GM12874 (cell line): ENCODE data around the gene FTSJ3.

Experiments
- TF ChIP-seq, protein P1 (sequence below): IDR thresholded peaks from 2 replicates; pipeline ENCODE4 v1.5.1; 2011; ENCODE audit warnings: low read depth, mild to moderate bottlenecking, control low read depth, low read length, moderate library complexity; ENCODE audit not compliant: insufficient read depth

FTSJ3 gene

DNA sequence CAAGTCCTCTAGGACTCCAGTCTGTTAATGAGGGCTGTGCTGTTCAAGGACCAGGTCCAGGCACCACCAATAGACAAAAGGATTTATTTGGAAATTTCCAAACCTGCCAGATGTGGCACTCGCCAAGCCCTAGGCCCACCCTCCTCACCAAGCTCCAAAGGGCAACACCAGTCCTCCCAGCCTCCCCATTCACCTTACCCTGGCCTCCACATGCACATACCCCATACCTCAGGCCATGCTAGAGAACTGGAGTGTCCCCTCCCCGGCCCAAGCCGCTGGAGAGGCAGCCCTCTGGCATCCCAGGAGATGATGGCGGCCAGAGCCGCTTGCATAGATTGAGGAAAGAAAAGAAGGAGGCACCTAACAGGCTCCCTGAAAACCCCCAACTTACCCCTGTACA is 4.6 kb upstream of the FTSJ3 start:
- TF ChIP-seq, protein P1, sequence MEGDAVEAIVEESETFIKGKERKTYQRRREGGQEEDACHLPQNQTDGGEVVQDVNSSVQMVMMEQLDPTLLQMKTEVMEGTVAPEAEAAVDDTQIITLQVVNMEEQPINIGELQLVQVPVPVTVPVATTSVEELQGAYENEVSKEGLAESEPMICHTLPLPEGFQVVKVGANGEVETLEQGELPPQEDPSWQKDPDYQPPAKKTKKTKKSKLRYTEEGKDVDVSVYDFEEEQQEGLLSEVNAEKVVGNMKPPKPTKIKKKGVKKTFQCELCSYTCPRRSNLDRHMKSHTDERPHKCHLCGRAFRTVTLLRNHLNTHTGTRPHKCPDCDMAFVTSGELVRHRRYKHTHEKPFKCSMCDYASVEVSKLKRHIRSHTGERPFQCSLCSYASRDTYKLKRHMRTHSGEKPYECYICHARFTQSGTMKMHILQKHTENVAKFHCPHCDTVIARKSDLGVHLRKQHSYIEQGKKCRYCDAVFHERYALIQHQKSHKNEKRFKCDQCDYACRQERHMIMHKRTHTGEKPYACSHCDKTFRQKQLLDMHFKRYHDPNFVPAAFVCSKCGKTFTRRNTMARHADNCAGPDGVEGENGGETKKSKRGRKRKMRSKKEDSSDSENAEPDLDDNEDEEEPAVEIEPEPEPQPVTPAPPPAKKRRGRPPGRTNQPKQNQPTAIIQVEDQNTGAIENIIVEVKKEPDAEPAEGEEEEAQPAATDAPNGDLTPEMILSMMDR: no peak

DNA sequence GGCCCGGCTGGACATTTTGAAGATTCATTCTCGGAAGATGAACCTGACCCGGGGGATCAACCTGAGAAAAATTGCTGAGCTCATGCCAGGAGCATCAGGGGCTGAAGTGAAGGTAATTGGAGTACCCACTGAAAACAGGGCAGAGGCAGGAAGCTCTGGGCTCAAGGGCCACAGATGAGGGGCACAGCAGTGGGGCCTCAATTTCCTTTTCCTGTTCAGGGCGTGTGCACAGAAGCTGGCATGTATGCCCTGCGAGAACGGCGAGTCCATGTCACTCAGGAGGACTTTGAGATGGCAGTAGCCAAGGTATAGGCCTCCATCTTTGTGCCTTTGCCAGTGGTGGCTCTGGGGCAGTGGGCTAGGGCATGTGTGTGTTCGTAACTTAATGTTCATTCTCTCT is 4.0 kb upstream of the FTSJ3 start:
- TF ChIP-seq, protein P1: no peak

DNA sequence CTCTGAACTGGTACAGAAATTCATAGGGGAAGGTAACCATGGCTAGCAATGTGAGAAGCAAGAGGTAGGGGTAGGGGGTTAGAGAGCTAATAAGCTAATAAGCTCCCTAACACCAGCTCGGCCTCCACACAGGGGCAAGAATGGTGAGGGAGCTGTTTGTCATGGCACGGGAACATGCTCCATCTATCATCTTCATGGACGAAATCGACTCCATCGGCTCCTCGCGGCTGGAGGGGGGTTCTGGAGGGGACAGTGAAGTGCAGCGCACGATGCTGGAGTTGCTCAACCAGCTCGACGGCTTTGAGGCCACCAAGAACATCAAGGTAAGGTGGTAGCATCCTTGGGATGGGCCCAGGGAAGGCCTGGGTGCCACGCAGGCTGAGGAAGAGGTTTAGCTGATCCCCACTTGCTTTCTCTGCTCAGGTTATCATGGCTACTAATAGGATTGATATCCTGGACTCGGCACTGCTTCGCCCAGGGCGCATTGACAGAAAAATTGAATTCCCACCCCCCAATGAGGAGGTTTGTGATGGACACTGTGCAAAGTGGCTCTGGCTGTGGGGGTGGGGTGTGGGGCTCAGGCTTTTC is 3.5 kb upstream of the FTSJ3 start:
- TF ChIP-seq, protein P1: no peak

DNA sequence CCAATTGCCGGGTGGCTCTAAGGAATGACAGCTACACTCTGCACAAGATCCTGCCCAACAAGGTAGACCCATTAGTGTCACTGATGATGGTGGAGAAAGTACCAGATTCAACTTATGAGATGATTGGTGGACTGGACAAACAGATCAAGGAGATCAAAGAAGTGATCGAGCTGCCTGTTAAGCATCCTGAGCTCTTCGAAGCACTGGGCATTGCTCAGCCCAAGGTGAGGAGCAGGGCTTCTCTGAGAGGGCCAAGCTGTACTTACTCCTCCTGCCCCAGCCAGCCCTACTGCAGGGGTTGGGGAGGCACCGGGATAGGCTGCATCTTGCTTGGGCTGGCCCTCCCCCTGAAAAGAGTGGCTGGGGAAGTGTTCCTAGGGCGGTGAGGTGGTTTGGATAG is 2.8 kb upstream of the FTSJ3 start:
- TF ChIP-seq, protein P1: no peak

DNA sequence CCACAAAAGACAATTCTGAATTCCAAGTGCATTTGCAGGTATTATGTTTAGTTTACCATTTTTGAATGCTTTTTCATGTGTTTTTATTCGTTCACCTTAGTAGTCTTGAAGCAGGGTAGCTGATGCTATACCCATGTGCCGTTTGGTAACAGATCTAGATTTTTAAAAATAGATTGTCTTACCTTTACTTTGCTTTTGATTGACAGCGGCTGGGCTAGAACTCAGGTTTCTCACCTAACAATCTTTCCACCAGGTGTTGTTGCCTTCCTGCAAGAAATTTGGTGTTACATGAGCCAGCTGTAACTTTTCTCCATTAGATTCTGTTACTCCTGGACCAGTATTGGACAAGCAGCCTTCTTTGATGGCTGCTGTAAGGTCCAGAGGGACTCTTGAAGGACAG is 1.5 kb upstream of the FTSJ3 start:
- TF ChIP-seq, protein P1: no peak

DNA sequence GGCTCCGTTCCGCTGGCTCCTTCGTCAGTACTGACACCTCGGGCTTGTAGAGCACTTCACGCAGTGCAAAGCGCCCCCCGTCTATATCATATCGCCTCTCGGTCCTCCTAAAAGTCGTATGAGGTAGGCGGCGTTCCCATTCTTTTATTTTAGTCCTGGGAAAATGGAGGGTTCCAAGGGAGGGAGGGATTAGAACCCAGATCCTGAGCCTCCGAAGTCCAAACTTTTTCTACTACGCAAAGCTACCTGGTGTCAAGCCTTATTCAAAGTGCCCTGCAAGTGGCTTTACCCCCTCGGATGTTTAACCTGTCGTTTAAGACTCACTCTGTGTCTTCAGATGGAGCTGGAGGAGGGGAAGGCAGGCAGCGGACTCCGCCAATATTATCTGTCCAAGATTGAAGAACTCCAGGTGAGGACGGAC is 348 bp upstream of the FTSJ3 start:
- TF ChIP-seq, protein P1: no peak

DNA sequence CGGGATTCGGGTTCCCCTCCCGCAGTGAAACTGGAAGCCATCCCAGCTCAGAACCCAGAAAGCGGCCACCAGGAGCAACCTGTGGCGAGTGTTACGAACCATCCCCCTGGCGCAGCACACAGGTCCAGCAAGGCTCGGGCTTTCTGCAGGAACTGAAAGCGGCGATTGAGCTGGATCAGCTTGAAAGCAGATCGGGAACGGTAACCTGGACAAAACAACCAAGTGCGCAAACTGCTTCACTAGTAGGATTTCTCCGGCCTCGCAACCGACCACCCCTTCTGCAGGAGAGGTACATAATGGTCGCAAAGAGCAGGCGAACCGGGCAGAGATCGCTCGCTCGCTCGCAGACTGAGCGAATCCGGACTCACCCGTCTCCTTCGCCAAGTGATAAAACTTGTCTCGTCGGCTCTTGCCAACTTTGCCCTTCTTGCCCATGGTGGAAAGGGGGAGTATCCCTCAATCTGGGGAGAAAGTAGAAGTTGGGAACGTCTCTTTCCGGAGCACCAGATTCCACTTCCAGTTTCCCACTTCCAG is 928 bp downstream of the FTSJ3 start:
- TF ChIP-seq, protein P1: no peak
